ENCODE measurements around the gene NDOR1.

GRCh38 chr9:137172901-137173795, 32.4 kb upstream of the NDOR1 start:
- TF ChIP-seq, protein P1, sequence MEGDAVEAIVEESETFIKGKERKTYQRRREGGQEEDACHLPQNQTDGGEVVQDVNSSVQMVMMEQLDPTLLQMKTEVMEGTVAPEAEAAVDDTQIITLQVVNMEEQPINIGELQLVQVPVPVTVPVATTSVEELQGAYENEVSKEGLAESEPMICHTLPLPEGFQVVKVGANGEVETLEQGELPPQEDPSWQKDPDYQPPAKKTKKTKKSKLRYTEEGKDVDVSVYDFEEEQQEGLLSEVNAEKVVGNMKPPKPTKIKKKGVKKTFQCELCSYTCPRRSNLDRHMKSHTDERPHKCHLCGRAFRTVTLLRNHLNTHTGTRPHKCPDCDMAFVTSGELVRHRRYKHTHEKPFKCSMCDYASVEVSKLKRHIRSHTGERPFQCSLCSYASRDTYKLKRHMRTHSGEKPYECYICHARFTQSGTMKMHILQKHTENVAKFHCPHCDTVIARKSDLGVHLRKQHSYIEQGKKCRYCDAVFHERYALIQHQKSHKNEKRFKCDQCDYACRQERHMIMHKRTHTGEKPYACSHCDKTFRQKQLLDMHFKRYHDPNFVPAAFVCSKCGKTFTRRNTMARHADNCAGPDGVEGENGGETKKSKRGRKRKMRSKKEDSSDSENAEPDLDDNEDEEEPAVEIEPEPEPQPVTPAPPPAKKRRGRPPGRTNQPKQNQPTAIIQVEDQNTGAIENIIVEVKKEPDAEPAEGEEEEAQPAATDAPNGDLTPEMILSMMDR (IDR thresholded peaks at IDR 0.05), result no peak
- no peak for TF ChIP-seq POLR2A (IDR thresholded peaks at IDR 0.05)

Measured in thyroid gland (tissue), 4 donors.